HG03354 (cell line): ENCODE data around the gene SCYL1.

Experiments
- ATAC-seq: cut with Tn5 transposase; IDR thresholded peaks from one replicate; pipeline ENCODE4 v1.9.1; 2021; ENCODE audit warnings: mild to moderate bottlenecking; ENCODE audit not compliant: unreplicated experiment, poor library complexity, severe bottlenecking

Gene SCYL1

DNA sequence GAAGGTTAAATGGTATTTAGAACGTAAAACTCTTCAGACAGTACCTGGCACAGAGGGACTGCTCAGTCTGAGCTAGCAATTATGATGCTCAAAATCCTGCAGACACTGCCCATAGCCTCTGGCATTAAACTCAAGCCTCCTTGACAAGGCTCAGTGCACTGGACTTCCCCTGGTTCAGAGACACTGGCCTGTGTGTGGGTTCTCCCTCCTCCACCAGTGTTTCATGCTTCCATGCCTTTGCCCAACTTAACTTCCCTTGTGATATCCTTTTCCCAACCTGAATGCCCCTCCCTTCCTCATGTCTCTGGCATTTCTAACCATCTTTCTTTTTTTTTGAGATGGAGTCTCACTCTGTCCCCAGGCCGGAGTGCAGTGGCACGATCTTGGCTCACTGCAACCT lies 24.2 kb downstream of the SCYL1 start:
- ATAC-seq = no peak

DNA sequence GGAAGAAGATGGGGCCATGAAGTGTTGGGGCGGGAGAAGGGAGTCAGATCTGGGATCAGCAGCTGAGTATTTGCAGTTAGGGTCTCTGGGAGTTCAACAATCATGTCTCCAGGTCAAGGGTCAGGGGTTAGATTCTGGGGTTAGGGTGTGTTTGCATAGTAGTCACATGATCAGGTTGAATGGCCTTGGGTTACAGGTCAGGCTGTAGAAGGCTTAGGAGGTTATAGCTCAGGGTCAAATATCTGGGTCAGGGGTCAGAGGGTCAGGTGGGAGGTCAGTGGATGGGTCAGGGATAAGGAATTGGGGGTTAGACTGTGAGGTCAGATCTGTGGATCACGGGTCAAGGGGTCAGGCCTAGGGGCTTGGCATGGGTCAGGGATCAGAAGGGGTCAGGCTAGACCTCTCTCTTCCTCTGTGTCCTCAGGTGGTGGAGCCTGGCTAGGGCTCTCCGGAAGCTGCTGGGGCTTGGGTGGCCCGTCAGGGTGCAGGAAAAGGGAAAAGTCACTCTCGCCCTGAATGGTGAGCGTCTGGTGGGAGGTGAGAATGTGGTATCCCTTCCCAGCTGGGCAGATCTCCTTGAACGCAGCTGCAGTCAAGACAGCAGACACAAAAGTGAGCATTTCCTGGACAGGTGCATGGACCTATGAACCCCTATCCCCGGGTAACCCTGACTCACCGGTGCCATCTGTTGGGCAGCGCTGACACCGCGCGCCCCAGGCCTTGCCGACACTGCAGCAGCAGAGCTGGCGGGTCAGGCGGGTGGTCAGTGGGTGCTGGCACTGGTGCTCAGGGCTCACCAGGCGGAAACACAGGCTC lies 26.9 kb downstream of the SCYL1 start:
- no peak for ATAC-seq

DNA sequence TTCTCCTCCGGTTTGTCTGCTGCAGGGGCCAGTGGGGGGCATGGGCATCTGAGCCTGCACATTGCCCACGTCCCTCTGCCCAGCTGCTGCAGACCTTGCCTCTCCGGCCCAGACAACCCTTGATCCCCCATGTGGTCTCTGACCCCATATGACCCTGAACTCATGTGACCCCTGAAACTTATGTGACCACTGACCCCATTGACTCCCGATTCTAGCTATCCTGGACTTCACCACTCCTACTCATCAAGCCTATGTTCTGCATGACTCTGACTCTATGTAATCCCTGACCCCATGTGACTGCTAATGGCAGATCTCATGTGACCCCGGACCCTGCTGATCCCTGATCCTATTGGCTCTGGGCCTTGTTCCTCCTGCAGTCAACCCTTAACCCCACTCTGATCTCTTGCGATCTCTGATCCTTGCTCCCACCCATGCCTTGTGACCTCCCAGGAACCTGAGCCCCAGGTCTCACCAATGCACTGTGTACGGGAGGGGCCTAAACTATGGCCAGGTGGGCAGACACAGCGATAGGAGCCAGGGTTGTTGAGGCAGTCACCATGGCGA lies 27.6 kb downstream of the SCYL1 start:
- no peak for ATAC-seq

DNA sequence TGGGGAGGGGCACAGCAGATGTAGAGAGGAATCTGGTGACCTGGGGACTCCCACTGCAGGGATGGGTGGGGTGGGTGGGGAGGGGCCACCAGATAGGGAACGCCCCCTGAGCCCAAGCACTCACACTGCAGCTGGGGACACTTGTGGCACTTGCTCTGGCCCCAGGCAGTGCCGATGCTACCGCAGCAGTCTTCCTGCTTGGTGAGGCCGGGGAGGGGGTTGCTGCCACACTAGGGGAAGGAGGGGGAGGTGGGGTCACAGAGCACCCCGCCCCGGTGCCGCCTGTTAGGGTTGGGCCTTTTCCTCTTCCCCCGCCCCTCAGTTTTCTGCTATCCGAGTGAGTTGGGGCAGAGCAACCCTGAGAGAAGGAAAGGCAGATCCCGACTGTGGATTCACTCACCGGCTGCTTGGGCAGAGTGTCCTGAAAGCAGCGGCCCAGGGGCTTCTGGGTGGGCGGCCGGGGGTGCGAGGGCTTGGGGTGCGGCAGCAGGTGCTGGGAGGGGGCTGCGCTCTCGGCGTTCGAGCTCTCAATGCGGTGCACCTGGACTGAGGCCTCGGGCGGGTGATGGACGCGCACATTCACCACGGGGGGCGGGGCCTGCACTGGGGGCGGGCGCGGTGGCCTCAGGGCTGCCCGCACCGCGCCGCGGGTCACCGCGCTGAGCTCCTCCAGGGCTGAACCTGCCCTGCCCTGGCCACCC lies 28.6 kb downstream of the SCYL1 start:
- no peak for ATAC-seq

DNA sequence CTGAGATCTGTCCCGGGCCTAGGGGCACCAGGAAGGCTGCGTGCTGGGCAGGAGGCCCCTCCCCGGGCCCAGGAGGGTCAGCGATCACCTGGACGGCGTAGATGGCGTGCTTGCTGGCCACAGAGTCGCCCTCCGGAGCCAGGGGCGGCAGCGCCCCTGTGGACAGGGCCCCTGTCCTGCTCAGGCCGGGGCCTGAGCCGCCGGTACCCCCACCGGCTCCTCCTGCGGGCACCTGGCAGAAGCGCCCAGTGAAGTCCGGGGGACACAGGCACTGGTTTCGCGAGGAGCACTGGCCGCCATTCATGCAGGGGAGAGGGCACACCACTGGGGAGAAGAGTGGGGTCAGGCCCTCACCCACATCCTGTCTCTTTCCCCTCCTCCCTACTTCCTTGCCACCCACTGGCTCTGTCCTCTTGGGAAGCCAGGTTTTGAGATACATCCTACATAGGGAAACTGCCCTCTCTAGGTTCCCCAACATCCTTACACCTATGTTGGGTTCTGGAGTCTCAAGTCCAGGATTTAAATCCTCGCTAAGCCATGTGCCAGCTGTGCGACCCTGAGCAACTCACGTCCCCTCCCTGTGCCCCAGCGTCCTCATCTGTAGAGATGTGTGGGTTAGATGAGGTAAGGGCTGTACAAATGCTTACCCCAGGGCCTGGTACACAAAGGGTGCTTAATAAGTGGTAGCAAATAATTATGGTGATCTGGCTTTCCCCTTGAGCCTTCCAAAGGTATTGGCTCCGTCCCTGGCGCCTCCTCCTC lies 29.4 kb downstream of the SCYL1 start:
- ATAC-seq = no peak

DNA sequence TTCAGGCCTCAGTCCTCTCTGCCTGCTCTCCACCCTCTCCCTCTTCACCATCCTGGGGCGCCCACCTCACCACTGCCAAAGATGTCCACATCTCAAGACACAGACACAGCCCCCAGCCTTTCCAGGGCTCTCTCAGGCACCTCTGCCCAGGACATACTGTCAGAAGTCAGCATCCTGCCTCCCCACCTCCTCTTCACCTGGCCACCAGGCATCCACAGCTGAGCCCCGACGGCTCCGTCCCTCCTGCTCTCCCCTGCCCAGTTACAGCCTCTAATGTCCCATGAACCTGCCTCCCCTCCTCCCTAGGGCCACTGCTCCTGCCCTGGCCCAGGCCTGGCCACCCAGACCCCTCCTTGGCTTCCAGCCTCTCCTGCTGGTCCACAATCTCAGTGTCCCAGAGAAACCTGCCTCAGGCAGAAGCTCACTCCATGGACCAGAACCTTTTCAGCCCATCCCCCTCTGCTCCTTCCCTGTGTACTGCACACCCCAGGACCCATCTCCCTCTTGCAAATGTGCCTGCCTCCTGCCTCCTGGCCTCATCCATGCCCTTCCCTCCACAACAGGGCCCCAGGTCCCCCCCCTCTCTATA lies 30.1 kb downstream of the SCYL1 start:
- ATAC-seq = no peak

DNA sequence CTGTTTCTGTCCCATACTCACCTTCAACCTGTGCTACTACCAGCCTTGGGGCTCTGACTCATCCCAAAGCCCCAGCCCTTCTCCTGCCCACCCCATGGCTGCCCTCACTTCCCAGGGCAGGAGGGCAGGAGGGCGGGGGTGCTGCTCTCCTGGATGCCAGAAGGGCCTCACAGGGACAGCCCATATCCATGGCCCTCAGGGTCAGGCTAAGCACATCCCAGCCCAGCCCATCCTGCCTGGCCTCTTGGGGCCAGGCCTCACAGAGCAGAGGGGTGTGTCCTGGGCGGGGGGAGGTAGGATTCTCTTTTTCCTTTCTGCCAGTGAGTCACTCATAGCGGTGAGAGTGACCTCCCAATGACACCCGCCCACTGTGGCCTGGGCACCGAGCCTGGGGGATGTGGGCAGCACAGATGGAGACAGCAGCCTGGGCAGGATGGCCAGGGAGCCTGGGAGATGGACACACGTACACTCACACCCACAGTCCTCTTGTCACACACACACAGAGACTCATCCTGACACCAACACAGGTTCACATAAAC lies 30.9 kb downstream of the SCYL1 start:
- ATAC-seq = no peak

DNA sequence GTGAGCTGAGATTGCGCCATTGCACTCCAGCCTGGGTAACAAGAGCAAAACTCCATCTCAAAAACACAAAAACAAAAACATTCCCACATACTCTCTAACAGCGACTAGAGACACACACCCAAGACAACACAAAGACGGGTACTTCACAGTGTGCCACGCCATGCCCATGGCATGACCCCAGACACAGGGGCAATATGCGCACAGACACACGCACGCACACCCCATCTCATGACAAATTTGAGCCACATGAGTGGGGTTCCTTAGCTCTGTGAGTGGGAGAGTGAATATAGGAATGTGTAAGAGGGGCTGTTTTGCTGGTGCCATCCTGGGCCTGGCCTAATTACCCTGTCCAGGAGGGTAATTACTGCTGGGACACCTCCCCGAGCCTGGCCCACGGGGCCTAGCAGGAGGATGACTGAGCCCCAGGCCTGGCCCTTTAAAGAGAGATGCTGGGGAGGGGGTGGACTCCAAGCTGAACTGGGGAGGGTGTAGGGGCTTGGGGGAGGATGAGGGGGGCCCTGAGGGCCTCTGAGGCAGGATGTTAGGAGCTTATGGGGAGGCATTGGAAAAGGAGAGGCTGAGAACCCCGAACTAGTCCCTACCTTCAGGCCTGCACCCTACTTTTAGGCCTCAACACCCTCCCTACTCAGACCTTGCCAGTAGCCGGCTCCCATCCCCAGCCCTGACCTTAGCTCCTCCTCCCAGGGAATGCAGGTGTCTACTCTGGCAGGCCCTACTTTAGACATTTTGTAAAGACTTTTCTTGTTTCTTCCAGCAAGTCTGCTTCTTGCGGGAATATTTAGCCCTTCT lies 31.8 kb downstream of the SCYL1 start:
- ATAC-seq = no peak

DNA sequence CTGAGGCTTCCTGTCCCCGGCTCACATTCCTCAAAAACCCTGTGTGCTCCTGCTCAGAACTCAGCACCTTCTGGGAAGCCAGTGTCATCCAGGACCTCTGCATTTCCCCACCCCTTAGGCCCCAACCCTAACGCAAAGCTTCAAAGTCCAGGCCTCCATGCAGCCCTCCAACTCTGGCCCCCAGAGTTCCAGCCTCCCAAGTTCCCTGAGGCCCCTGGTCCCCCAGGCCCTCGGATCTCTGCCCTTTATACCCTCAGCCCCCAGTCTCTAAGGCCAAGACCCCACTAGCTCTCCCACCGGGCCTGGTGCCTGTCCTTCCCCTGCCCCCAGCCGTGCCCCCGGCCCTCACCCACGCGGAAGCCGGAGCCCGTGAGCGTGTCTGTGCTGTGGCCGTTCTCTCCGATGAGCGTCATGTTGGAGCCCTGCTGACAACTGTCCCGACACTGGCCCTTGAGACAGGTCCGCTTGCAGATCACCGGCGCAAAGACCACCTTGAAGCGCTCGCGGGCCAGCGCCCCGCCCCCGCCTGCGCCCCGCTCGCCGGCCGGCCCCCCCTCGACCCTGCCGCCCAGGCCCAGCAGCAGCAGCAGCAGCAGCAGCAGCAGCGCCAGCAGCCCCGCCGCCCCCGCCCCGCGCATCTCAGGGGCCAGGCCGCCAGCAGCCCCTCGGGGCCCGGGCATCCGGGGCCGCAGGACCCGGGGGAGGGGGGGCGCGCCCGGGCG lies 32.6 kb downstream of the SCYL1 start:
- ATAC-seq = no peak

DNA sequence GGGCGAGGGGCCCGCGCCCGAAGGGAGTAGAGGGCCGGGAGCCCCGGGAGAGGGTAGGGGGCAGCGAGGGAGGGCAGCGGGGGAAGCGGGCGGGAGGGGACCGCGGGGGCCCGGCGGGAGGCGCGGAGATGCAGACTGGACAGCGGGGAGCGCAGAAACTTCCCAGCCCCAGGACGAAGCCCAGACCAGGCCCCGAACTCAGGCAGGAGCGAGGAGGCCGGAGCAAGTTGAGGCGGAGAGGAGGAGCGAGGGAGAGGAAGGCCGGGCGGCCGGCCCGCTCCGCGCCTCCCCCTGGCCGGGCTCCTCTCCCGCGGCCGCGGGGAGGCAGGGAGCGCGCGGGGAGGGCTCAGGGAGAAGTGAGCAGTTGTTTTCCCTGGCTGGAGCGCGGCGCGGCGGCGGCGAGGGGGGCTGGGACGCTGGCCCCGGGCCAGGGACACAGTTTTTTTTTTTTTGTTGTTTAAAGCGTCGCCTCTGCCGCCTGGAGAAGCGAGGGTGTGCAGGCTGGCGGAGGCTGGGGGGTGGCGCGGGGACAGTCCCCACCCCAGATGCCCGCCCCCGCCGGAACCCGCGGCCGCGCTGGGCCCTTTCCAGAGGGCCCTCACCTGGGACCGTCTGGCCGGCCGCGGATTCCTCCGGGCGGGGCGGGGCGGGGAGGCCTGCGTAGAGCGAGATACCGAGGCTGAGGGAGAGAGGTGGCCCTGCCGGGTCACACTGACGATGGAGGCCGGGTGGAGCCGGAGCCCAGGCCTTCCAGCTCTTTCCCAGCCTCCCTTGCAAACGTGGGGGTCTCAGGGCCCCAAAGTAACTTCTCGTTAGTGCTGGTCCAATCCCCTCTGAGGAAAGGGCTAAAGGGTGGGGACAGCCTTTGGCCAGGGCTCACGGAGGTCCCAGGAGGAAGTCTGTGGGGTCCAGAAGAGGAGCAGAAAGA lies 33.4 kb downstream of the SCYL1 start, which contains the start of gene LTBP3:
TSS of gene LTBP3 (minus strand) at position 358 of the 928 bp plus-strand sequence. CDS start 400 bp downstream, outside the sequence.
- ATAC-seq = no peak

DNA sequence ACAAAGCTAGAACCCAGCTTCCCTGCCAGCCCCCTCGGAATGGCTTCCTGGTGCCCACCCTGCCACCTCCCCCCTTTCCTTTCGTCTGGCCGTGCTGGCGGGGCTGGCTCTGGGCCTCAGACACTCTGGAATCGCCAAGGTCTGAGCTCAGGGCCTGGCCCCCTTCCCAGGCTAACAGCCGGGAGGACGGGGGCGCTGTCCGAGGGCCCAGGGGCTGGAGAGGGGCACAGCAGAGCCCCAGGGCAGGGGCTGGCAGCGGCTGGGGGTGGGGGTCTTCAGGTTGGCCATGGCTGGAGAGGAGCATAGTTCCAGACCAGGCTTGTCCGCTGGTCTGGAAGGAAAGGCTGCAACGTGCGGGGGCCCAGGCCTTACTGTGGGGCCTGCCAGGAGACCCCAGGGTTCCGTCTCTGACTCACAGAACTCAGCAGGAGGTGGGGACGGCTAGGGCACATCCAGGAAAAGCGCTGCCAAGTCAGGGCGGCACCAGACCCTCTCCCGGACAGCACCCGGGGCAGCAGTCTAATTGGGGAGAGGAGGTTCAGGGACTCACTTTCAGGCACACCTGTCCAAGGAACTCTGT lies 34.1 kb downstream of the SCYL1 start:
- no peak for ATAC-seq

DNA sequence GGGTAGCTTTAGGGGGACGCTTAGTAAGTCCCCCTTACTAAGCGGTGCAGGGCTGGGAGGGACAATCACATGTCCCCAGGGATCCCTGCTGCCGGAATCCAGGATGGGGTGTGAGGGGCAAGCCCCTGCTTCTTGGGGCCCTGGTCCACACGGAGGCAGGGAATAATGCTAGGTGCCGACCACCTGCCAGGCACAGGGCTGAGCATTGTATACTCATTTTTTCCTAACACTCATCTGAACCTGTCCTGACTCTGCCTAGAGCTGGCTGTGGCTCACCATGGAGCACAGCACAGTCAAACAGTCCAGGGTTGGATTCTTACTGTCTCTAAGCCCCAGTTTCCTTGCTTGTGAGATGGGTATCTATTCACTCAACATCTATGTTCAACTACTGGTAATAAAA lies 34.7 kb downstream of the SCYL1 start:
- ATAC-seq = no peak

DNA sequence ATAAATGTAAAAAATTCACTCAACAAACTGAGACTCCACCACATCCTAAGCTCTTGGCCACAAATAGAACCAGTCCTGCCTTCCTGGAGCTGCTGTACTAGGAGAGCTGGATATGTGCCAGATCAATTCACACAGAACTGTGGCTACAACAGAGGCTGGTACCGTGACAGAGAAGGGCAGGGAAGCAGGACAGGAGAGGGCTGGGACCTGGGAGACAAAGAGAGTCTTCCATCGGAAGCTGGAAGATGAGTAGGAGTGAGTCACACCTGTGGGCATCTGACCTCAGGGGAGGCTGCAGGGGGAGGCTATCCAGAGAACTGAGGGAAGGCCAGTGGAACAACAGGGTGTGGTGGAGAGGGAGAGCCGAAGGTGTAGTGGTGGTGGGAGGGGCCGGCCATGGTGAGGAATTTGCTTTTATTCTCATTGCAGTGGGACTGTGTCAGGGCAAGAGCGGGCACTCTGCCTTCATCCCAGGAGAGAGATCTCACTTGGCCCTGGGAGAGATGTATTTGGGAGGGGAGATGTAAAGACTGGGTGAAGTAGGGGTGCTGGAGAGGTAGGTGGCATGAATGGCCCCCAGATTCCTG lies 35.2 kb downstream of the SCYL1 start:
- ATAC-seq = no peak

DNA sequence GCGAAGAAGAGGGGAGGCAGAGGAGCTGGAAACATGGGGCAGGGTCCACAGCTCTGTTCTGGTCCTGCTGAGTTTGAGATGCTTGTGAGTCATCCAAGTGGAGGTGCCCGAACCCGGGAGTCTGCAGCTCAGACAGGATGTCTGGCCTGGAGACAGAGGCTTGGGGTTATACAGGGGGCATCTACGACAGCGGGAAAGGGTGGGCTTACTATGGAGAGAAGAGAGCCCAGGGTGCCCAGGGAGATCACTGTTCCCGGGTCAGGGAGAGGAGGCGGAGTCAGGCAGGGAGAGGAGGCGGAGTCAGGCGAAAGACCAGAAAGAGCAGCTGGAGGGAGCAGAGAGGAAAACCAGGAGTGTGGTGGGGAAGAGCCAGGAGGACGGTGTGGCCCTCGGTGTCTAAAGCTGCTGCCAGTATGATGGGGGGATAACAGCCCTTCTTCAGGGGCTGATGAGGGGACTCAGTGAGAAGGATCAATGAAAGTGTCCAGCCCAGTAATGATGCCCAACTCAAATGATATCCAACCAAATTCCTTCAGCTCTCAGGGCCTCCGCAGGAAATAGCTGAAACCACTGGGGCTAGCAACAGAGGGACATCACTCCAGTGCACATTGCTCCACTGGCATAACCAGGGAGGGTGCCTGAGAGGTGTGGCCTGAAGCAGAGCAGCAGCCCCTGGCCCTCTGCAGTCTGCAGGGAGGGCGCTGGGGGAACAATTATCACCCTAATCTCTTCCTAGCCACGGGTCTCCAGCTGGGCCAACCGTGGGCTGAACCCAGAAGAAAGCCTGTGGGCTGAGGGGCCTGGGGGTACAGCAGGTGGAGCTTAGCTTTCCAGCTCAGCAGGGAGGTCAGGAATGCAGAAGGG lies 35.9 kb downstream of the SCYL1 start:
- no peak for ATAC-seq

DNA sequence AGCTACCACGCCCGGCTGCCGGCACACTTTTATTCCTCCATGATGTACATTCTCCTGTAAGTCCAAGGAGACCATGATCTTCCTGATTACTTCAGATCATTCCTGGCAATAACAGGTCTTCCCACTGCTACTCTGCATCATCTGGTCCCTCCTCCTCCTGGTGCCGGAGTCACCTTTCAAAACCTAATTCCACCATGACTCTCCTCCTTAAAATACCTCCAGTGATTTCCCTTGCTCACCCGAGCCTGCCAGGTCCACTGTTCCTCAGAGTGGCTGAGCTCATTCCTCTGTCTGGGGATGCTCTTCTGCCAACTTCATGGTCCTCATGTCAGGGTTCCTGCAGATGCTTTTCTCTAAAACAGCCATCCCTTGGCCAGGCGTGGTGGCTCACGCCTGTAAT lies 37.1 kb downstream of the SCYL1 start:
- ATAC-seq = no peak

DNA sequence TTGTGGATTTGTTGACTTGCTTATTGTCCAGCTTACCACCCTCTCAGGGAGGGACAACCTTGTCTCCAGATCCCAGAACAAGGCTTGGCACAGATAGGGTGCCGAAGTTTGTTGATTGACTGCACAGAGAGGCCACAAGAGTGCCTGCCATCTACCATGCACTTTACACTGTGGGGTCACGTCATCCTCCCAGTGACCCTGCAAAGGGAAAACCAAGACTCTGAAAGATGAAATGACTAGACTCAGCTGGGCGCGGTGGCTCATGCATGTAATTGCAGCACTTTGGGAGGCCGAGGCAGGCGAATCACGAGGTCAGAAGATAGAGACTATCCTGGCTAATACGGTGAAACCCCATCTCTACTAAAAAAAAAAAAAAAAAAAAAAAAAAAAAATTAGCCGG lies 37.9 kb downstream of the SCYL1 start:
- ATAC-seq = no peak
